HG02973 (cell line): ENCODE results near the gene JADE2.

Source experiments
- ATAC-seq: cut with Tn5 transposase; IDR thresholded peaks from one replicate; pipeline ENCODE4 v1.9.1; 2021; ENCODE audit warnings: moderate library complexity; ENCODE audit not compliant: unreplicated experiment

Gene JADE2

DNA sequence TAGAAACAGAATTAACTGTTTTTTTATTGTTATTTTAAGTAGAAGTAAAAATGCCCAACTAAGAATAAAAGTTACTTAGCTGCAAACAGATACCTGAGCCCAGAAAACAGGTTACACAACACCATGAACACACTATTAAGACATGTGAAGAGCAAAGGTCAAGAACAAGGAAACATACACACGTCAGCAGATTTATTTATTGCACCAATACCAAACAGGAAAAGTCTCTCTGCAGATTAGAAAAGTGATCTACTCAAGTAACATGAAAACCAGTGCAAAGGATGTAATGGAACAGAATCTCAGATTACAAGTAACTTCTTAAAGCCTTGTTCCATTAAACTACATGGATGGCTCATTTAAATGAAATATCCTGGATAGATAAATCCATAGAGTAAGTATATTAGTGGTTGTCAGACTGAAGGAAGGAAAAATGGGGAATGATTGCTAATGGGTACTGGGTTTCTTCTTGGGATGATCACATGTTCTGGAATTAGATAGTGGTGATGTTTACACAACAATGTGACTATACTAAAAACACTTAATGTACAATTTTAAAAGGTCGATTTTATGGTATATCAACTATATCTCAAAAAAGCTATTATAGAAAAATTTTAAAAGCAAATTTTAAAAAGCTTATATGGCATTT, 101.0 kb downstream of the JADE2 start:
- no peak for ATAC-seq
